Skeletal muscle tissue (tissue), 4 donors: Measurements from ENCODE around the gene NCOA5. TPM values are rescaled to one million over a fixed set of nuclear protein-coding genes. Genes with fewer than 3 reads are reported as not detected.

Source experiments
- H3K27ac ChIP-seq: one replicate; pipeline ENCODE4 v1.7.0; 2013; ENCODE audit warnings: mild to moderate bottlenecking, low read depth, low read length, inconsistent platforms
- H3K27me3 ChIP-seq, 3 donors: one replicate each; pipeline ENCODE4 v1.7.0; 2013; ENCODE audit warnings: low read length in 3 of 3; ENCODE audit not compliant: control insufficient read depth in 3 of 3, insufficient read depth in 3 of 3
- H3K36me3 ChIP-seq, 3 donors: one replicate each; pipeline ENCODE4 v1.7.0; 2013; ENCODE audit warnings: low read length in 3 of 3; ENCODE audit not compliant: control insufficient read depth in 3 of 3, insufficient read depth in 3 of 3
- H3K4me1 ChIP-seq, 3 donors: one replicate each; pipeline ENCODE4 v1.7.0; 2013; ENCODE audit warnings: low read length in 3 of 3, mild to moderate bottlenecking in 3 of 3; ENCODE audit not compliant: control insufficient read depth in 3 of 3, insufficient read depth in 3 of 3
- H3K4me3 ChIP-seq, 3 donors: one replicate each; pipeline ENCODE4 v1.7.0; 2013; ENCODE audit warnings: low read length in 3 of 3
- H3K9ac ChIP-seq, 3 donors: one replicate each; pipeline ENCODE4 v1.7.0; 2013; ENCODE audit warnings: low read length in 3 of 3, mild to moderate bottlenecking in 3 of 3, moderate library complexity in 2 of 3, low read depth in 1 of 3
- H3K9me3 ChIP-seq, 3 donors: one replicate each; pipeline ENCODE4 v1.7.0; 2013; ENCODE audit warnings: low read length in 3 of 3; ENCODE audit not compliant: control insufficient read depth in 3 of 3
- total RNA-seq: library from RNA; depleted of rRNA; stranded (reverse); fragments of >200 nt; gene quantifications from one replicate; pipeline ENCODE4 v1.2.3, GENCODE V29; 2014
- donor health status: Osteomylitis.

Gene NCOA5
- total RNA-seq, 1 donor from 2014 or later: 10.4 TPM

DNA sequence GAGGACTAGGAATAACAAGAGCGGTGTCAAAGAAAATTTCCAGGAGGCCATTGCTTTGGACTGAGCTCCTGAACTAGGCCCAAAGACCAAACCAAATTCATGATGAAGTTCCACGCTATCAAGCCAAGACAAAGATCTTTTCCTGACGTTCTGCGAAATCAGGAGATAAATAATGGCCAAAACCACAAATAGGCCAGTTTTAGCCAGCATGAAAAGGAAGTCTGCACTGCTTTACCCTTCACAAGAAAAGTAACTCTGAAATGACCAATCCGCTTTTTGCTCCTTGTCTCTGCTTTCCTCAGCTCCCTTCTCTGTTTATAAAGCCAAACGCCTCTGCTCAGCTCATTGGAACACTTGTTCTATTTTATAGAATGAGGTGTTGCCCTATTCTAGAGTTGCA, 6.7 kb downstream of the NCOA5 start:
- H3K27ac ChIP-seq: no peak overlapping the region
- H3K27me3 ChIP-seq: no peaks in the 10 kb centered on the region
- peaks cover 18 to 46% (median 30%) of the 10 kb centered on the region in 3 donors for H3K4me1 ChIP-seq
- peaks cover 2 to 11% (median 10%) of the 10 kb centered on the region in 3 donors for H3K36me3 ChIP-seq
- H3K9me3 ChIP-seq: no peaks in the 10 kb centered on the region
- H3K9ac ChIP-seq: no peak overlapping the region
- H3K4me3 ChIP-seq: no peak overlapping the region

DNA sequence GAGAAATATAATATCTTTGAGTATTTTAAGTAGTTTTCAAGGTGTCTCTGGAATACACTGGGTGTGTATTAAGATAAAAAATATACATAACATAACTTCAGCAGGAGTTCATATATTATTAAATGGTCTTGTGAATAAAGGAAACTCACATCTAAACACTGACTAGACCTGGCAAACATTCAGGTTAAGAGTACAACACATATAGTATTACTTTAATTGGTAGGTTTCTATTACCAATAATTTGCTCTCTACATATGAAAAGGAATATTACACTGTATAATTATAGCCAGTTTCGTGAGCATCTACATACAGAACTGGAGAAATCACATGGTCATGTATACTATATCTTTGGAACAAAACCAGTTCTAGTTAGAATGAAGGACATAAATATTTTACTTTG, 8.7 kb downstream of the NCOA5 start:
- Histone ChIP-seq H3K4me3 (no peak overlapping the region), H3K9me3 (no peaks in the 10 kb centered on the region), H3K9ac (no peak overlapping the region), H3K36me3 (peaks cover 2 to 18% (median 14%) of the 10 kb centered on the region in 3 donors), H3K27me3 (no peaks in the 10 kb centered on the region), H3K27ac (no peak overlapping the region), H3K4me1 (peaks cover 11 to 36% (median 31%) of the 10 kb centered on the region in 3 donors)

DNA sequence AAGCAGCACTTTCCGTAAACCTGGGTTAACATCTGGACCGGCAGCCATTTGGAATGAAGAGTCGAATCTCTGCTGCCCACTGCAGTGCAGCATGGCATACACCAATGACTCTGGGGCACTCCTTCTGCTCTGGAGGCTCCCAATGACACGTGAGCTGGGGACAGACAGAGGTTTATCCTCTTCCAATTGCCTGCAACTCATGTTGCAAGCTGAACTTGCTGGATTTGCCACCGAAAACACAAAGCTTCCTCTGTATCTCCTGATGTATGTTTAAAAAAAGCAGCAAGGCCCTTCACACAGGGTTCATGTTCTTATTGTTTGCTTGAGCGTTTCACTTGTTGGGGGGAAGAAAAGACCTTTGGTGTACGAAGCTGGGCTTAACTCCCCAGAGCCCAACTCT, 10.8 kb downstream of the NCOA5 start:
- peaks cover 4 to 25% (median 17%) of the 10 kb centered on the region in 3 donors for H3K4me1 ChIP-seq
- H3K9me3 ChIP-seq: no peaks in the 10 kb centered on the region
- H3K27ac ChIP-seq: no peak overlapping the region
- H3K9ac ChIP-seq: no peak overlapping the region
- H3K4me3 ChIP-seq: no peak overlapping the region
- H3K36me3 ChIP-seq: peaks cover 2 to 28% (median 14%) of the 10 kb centered on the region in 3 donors
- H3K27me3 ChIP-seq: no peaks in the 10 kb centered on the region

DNA sequence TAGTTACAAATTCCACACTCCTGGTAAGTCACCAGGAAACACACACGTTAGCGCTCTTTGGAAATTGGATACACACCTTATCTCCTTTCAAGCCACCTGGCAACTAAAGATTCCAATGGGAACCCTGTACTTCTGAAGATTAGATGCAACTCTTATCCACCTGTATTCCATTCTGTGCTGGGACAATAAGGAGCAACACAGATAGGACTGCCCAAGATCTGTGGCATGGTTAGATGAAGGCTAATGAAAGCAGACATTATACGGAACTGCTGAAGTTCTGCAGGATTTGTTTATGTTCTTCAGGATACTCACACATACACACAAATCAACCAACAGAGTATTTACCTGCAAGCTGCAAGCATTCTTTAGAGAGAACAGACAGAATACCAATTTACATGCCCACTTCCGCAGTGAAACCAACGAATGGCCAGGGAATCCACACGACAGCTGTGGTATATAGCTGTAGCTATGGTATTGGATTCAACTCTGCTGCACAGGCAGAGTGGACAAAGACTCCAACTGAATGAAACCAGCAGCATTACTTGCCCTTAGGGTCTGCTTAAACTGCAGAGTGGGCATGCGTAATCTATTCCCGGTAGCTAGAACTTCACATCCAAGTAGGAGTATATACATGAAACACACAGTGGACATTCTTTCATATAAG, 12.0 kb downstream of the NCOA5 start:
- H3K27ac ChIP-seq: no peak overlapping the region
- no peaks in the 10 kb centered on the region for H3K27me3 ChIP-seq
- H3K9ac ChIP-seq: no peak overlapping the region
- peaks cover 2 to 28% (median 14%) of the 10 kb centered on the region in 3 donors for H3K36me3 ChIP-seq
- H3K4me3 ChIP-seq: no peak overlapping the region
- H3K9me3 ChIP-seq: no peaks in the 10 kb centered on the region
- H3K4me1 ChIP-seq: peaks cover 12 to 27% (median 16%) of the 10 kb centered on the region in 3 donors

DNA sequence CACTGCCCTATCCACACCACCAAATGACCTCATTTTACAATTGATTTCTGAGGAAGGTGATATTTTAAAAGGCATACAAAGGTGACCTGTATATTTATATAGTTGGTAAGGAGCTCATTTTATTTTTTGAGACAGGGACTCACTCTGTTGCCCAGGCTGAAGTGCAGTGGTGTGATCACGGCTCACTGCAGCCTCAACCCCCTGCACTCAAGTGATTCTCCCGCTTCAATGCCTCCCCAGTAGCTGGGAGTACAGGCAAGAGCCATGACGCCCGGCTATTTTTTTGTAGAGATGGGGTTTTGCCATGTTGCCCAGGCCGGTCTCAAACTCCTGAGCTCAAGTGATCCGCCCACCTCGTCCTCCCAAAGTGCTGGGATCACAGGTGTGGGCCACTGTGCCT, 13.0 kb downstream of the NCOA5 start:
- Histone ChIP-seq H3K27ac (no peak overlapping the region), H3K27me3 (no peaks in the 10 kb centered on the region), H3K9ac (no peak overlapping the region), H3K9me3 (no peaks in the 10 kb centered on the region), H3K36me3 (peaks cover 2 to 28% (median 14%) of the 10 kb centered on the region in 3 donors), H3K4me3 (no peak overlapping the region), H3K4me1 (peaks cover 10 to 34% (median 12%) of the 10 kb centered on the region in 3 donors)

DNA sequence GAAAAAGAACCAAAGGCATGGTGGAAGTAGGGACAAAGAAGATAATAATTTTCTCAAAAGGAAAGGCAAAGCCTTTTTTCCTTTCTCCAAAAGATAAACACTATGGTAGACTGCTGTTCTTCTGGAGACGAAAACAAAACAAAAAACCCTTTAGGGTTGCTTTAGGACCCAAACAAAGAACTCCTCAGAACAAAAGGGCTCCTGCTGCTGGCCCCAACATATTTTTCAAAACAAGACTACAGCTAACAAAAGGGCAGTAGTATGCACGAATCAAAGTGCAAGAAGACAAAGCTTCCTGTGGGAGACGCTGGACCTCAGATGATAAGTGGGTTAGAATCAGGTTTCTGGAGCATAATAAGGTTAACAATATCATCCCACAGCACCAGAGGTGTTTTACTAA, 15.8 kb downstream of the NCOA5 start:
- Histone ChIP-seq H3K36me3 (peaks cover 9 to 38% (median 24%) of the 10 kb centered on the region in 3 donors), H3K4me3 (no peak overlapping the region), H3K4me1 (peaks cover 5 to 34% (median 11%) of the 10 kb centered on the region in 3 donors), H3K27ac (no peak overlapping the region), H3K9ac (no peak overlapping the region), H3K27me3 (no peaks in the 10 kb centered on the region), H3K9me3 (no peaks in the 10 kb centered on the region)

DNA sequence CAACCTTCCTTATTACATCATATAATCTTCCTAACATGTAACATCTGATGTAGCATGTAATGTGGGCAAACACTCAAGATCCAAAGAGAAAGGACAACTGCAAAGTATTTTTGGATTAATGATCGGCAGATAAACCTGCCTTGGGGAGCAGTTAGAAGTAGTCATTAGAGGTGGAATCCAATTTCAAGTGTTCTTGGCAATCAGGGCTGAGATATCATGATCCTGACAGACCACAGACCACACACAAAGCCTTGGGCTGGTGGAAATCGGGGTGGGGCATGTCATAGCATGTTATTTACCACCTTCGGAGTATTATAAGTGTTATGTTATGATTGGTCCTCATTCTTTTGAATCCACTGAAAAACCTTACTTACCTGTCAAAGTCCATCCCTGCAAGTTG, 16.3 kb downstream of the NCOA5 start:
- H3K4me1 ChIP-seq: peaks cover 5 to 34% (median 11%) of the 10 kb centered on the region in 3 donors
- H3K36me3 ChIP-seq: peaks cover 7 to 36% (median 25%) of the 10 kb centered on the region in 3 donors
- H3K9ac ChIP-seq: no peak overlapping the region
- no peak overlapping the region for H3K27ac ChIP-seq
- H3K27me3 ChIP-seq: no peaks in the 10 kb centered on the region
- H3K4me3 ChIP-seq: no peak overlapping the region
- no peaks in the 10 kb centered on the region for H3K9me3 ChIP-seq

DNA sequence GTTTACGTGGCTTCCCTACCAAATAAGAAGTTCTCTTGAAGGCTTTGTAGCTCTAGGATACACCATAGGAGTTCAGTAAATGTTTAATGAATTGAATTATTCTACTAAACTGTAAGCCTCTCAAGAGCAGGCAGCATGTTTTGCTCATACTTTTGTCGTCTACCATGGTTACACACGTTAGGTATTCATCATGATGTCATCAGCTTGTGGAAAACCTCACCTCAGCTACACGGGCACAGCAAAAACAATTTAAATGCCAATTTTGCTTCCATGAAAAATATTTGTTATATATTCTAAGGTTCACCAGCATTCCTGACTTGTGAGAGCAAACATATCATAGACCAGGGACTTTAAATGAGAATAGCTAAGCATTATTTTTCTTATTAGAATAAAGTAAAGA, 16.7 kb downstream of the NCOA5 start:
- Histone ChIP-seq H3K27ac (no peak overlapping the region), H3K36me3 (peaks cover 9 to 35% (median 25%) of the 10 kb centered on the region in 3 donors), H3K9me3 (no peaks in the 10 kb centered on the region)

DNA sequence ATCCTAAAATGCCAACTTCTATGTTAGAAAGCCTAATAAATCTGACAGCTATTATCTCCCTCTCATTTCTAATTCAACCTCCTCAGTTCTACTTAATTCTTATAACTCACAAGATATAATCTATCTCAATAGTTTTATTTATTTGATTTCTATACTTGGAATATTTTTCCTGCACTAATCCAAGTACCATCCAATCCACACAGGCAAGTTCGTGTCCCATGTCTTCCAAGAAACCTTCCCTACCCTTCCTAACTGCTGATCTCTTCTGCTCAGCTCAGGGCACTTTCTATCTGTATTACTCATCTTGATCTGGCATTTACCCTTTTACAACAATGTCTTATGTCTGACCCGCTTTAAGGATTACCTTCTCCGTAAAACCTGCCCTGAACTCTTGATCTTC, 18.2 kb downstream of the NCOA5 start:
- Histone ChIP-seq H3K9me3 (no peaks in the 10 kb centered on the region), H3K4me1 (peaks cover 5 to 29% (median 11%) of the 10 kb centered on the region in 3 donors), H3K27ac (no peak overlapping the region), H3K27me3 (no peaks in the 10 kb centered on the region), H3K36me3 (peaks cover 21 to 38% (median 34%) of the 10 kb centered on the region in 3 donors), H3K4me3 (no peak overlapping the region), H3K9ac (no peak overlapping the region)

More for the DNA sequence above, 16.7 kb downstream of the NCOA5 start:
- Histone ChIP-seq H3K4me3 (no peak overlapping the region), H3K4me1 (peaks cover 5 to 32% (median 11%) of the 10 kb centered on the region in 3 donors), H3K27me3 (no peaks in the 10 kb centered on the region), H3K9ac (no peak overlapping the region)

DNA sequence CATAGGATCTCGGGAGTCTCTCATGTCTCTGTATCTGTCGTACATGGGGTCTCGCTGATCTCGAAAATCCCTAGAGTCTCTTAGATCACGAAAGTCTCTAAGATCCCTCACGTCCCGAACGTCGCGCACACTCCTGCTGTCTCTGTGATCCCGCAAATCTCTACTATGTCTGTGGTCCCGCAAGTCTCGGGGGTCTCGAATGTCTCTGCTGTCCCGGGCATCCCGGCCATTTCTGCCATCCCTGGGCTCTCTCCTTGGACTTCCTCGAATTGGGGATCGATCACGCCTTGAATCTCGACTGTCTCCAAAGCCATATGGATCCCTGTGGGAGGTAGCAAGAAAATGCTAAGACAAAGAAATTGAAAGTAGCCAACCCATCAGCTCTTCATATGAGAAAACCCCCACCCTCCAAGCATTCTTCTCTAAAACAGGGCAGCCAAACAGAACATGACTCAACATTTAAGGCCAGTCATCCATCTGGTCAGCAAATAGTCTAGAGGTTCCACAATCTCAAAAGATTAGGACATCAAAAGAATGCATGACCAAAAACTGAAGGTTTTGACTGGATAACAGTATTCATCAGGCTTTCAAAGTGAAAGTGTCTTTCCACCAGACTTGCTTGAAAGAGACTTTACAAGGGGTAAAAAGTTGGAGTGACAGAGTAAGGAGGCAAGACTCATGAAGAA, 19.4 kb downstream of the NCOA5 start:
- H3K27ac ChIP-seq: no peak overlapping the region
- no peaks in the 10 kb centered on the region for H3K9me3 ChIP-seq
- no peak overlapping the region for H3K4me3 ChIP-seq
- H3K9ac ChIP-seq: no peak overlapping the region
- no peaks in the 10 kb centered on the region for H3K27me3 ChIP-seq
- peaks cover 5 to 22% (median 11%) of the 10 kb centered on the region in 3 donors for H3K4me1 ChIP-seq
- H3K36me3 ChIP-seq: peaks cover 32 to 49% (median 46%) of the 10 kb centered on the region in 3 donors
